HG02852 (cell line): Measurements from ENCODE around the gene SH3PXD2A.
"Not testable (repeated sequence)": the region's sequence is repeated elsewhere in the genome, so short reads cannot be mapped to it uniquely, and the experiment has no call there.

Experiments used
- ATAC-seq: cut with Tn5 transposase; IDR thresholded peaks from one replicate; pipeline ENCODE4 v1.9.1; 2021; ENCODE audit warnings: mild to moderate bottlenecking, moderate library complexity; ENCODE audit not compliant: unreplicated experiment

Gene SH3PXD2A

GRCh38 chr10:103671126-103671895 lies 184.1 kb downstream of the SH3PXD2A start:
- no peak for ATAC-seq

DNA sequence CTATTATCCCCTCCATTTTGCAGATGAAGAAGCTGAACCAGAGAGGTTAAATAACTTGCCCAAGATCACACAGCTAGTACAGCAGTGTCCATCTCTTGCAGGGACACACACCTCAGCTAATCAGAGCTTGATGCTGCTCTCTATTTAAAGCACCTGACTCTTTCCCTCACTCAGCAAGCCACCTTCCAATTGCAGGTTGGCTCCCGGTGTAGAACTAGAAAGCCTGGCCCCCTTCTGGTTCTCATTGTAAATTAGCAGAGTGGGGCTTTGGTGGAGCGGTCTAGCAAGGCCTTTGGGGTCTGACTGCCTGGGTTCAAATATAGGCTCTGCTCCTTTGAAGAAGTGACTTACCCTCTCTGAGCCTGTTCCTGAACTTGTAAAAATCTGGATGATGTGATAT lies 185.4 kb downstream of the SH3PXD2A start:
- ATAC-seq, result no peak

- ATAC-seq, result no peak
Measured at GRCh38 chr10:103669243-103669929, 186.0 kb downstream of the SH3PXD2A start.

DNA sequence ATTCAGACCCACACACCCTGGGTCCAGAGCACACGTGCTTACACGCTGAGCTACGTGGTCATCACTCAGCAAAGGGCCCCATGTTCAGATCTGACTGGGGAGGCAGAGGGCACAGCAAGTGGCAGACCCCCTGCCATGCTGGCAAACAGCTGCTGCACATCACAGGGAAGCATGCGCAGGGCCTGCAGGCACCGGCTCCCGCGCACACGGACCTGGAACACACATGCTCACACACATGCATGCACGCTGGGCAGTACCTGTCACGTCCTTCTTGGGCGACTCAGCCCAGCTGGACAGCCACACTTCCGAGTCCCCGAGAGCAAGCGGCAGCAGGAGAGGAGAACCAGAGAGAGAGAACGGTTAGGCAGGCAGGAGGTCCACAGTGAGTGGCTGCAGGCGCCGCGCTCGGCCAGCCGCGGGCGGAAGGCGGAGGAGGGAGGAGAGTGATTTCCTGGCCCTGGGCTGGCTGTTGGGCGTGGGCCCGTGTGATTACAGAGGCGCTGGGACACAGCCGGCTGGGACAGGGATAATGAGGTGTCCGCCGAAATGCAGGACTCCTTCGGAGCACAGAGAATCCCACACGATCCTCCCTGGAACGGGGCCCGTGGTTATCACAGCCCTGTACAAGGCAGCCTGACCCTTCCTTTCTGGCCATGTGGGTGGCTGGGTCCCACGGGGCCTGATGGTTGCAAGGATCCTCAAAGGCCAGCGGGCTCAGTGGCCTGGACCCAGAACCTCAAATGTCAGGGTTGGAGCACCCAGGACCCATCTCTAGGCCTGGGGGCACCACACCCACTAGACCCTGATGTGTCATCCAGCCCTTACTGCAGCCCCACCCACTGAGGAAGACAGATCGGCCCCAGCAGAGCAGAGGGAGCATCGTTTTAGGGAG lies 186.8 kb downstream of the SH3PXD2A start:
- no peak for ATAC-seq

DNA sequence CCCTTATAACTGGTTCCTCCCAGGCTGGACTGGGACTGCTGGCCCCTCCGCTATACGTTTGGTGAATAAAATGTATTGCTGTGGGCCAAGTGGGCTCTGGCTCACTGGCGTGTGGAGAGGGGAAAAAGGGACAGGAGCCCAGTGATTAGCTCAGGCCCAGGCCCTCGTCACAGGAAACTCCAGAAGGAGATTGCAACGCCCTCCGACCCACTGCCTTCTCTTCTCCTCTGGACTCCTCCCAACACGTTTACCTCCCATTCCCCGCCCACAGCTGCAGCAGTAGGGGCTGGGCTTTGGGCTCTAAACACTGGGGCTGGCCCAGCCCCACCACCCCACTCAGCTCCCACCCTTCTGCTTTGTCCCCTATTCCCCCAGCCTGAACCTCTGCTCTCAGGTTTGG lies 188.0 kb downstream of the SH3PXD2A start:
- ATAC-seq, result no peak

DNA sequence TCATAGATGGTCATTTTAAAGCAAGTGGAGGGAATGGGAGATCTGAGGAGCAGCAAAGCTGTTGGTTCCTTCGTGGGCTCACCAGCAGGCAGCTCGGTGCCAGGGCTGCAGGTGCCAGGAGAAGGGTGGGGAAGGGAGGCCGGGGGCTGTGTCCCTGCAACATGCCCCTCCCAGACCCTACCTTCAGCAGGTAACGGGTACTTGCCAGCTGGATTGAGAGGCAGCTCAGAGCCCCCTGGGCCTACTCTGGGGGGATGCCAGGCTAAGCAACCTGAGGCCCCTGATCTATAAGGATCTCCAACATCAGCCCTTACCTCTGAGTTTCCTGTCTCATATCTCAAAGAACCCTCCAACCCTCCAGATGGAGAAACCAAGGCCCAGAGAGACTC lies 188.6 kb downstream of the SH3PXD2A start:
- no peak for ATAC-seq

- ATAC-seq, result no peak
Measured at GRCh38 chr10:103666087-103666761, 189.2 kb downstream of the SH3PXD2A start.

GRCh38 chr10:103665162-103665889 lies 190.1 kb downstream of the SH3PXD2A start:
- no peak for ATAC-seq

DNA sequence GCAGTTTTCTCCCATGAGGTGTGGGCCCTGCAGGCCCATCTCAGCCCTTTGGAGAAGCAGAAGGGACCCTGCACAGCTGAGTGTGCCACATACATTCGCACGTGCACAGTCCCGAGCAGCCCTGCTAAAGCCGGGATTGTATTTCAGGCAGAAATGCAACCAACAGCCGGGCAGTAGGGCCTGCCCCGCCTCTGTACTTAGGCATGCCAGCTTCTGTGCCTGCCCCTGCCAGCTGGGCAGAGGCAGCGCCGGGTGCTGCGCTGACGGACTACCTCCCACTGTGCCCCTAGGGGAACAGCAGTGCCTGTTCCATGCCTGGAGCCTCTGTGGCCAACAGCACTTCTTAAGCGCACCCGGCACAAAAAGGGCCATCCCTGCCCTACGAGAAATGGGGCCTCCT lies 191.6 kb downstream of the SH3PXD2A start:
- no peak for ATAC-seq

- ATAC-seq, result no peak
Measured at GRCh38 chr10:103663236-103663635, 192.1 kb downstream of the SH3PXD2A start.

GRCh38 chr10:103662704-103663103 lies 192.7 kb downstream of the SH3PXD2A start:
- not testable (repeated sequence) for ATAC-seq

DNA sequence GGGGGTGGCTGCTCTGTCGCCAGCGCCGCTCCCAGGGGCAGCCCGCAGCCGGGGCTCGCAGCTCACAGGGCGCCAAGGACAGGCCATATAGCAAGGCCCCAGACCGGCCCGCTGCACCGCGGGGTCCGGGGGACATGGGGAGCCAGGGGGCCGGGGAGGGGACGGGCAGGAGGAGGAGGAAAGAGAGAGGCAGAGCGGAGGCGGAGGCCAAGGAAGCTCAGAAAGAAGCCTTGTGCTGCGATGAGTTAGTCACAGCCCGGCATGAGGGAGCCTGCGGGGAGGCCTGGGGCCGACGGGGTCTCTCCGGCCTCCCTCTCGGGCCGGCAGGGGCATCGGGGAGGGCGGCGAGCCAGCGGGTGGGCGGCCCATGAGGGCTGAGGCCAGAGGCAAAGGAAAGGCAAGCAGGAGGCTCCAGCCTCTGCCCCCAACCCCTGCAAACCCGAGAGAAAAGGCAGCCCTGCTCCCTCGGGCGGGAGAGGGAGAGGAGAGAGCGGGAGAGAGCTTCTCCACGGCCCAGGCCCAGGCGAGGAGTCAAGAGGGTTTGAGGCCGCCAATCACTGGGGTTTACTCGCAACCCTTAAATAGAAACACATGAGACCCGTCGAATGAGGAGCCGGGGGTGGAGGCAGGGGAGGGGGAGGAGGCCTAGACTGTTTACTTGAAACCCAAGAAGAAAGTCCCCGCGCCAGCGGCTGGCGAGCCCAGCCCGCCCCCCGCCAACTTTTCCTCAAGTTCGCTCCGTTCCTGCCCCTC lies 194.0 kb downstream of the SH3PXD2A start:
- no peak for ATAC-seq

GRCh38 chr10:103660364-103661197 lies 194.8 kb downstream of the SH3PXD2A start:
- ATAC-seq, result peak; percentile 36

GRCh38 chr10:103659674-103660363 lies 195.6 kb downstream of the SH3PXD2A start:
- peak; percentile 84 for ATAC-seq

DNA sequence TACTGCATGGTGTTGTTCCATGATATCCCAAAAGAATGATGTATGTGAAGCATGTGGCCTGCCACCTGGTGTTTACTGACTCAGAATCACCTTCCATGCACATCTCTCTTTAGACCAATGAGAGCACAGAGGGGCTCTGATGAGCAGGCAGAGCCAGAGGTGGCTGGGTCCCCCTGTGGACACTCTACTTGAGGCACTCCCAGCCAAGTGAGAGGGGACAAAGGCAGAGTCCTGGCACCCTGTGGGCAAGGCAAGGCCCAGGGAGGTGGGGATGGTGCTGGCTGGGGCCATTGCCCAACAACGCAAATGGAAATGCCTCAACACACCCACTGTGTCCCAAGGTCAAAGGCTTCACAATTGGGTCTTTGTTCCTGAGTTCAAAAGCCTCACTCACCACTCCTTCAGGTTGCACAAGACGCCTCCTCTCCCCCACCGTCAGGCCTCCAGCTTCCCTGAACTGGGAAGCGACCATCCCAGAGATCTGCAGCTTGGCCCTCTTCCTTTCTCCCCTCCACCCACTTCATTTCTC lies 197.3 kb downstream of the SH3PXD2A start:
- no peak for ATAC-seq

- ATAC-seq, result no peak
Measured at GRCh38 chr10:103657061-103657591, 198.2 kb downstream of the SH3PXD2A start.

DNA sequence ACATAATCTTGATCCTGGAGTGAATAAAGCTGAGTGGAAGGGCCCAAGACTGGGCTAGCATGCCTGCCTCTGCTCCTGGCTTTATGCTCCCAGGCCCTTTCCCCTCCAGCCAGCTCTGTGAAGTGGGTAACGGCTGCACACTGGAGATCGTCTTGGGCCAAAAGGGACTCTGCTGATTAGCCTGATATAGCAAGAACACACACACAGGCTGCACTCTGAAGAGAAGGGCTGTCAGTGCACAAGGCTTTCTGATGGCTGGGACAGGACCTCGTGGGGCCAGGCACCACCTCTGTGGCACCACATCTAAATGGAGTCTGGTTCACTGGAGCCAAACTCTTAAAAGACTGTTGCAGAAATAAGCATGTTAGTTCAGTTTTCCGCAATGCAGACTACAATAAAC lies 200.5 kb downstream of the SH3PXD2A start:
- ATAC-seq, result no peak
